B cell (primary cell): ENCODE data around the gene HMGCS1.

Experiments
- CTCF ChIP-seq: fragments of 200-600 bp; IDR thresholded peaks from one replicate; pipeline ENCODE4 v1.8.0; 2022; ENCODE audit warnings: antibody characterized with exemption, mild to moderate bottlenecking
- EZH2 ChIP-seq: IDR thresholded peaks from 2 replicates; pipeline ENCODE4 v1.6.1; 2012; ENCODE audit warnings: borderline replicate concordance, low read depth, mild to moderate bottlenecking, moderate library complexity, low read length; ENCODE audit not compliant: insufficient read depth, poor library complexity, severe bottlenecking

DNA sequence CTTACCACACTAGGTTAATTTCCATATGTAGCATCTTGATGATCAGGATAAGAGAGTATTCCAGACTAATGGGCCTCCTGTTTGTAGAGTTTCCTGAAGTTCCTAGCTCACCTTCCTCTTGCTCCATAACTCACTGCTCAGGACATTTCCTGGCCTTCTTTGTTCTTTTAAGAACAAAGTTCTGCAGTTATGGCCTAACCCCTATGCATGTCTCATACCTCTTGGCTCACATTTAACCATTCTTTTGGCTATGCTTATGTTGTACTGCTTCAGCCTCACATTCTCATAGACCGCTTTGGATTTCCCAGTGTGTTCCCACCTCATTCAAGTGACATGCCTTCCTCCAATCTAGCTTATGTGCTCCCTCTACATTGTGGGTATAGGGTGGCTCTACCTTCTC is 40.5 kb upstream of the HMGCS1 start:
- TF ChIP-seq CTCF (no peak), EZH2 (no peak)
